Activated CD4-positive, alpha-beta T cell treated with anti-CD3 and anti-CD28 coated beads, Interleukin-2, amount 50 U/mL, for 1 hour (primary cell): ENCODE measurements around the gene RBMS1.
A peak's percentile ranks its signal among the peaks of the same experiment; 100 is the strongest.
"Not testable (repeated sequence)": the region's sequence is repeated elsewhere in the genome, so short reads cannot be mapped to it uniquely, and the experiment has no call there.

Experiments used
- DNase-seq: peaks from one replicate; pipeline ENCODE4 v3.0.0-alpha.2; 2020

The RBMS1 gene

DNA sequence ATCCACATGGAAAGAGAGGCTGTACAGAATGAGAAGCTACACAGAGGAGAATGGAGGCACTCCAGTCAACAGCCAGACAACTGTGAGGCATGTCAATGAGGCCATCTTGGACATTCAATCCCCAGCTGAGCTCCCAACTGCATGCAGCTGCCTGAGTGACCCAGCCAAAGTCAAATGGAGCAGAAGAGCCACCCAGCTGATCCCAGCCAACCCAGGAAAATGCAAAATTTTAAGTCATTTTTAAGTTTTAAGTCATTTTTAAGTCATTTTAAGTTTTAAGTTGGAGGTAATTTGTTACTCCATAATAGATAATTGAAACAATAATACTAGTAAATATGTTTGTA is 63.6 kb downstream of the RBMS1 start:
- DNase-seq = no peak

DNA sequence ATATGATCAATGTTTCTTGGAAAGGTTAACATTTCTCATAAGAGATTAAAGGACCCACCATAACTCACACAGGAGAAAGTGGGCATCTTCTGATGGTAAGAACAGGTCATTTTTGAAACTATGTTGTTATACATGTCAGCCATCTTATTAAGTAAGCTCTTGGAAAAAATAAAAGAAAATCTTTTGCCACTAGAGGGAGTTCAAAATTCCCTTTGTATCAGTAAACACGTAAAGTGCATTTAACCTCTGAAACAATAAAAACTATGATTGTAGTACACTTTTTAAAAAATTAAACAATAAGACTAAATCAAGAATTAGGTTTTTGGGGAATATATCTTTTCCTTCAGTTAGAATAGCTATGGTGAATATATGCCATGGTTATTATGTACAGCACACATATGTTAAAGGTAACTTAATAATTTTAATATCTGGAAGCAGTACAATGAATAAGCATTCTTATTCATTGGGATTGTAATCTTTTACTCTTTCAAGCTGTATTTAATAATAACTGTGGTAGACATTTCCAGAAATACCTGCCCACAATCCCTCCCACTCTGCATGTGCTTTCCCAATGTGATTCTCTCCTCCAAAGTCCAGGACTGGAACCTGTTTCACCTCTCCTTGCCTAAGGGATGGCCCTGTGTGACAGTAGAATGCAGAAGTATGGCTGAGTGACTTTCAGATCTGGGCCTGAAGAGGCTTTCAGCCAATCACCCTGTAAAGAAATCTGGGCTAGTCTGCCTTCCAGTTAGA is 64.2 kb downstream of the RBMS1 start:
- no peak for DNase-seq

DNA sequence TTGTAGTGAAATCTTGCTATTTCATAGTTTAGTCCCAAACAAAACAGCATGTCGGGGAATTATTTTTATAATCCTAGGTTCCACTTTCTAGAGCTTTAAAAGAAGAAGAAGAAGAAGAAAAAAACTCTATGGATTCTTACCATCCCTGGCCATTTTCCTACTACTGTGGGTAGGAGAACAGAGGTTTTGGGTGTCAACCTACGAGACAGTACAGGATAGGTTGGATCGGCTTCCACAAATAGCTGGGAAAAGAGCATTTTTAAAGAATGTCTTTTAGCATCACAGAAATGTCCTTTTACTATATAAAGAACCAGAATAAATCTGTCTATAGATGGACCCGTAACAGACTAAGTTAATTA is 65.2 kb downstream of the RBMS1 start:
- DNase-seq = no peak

DNA sequence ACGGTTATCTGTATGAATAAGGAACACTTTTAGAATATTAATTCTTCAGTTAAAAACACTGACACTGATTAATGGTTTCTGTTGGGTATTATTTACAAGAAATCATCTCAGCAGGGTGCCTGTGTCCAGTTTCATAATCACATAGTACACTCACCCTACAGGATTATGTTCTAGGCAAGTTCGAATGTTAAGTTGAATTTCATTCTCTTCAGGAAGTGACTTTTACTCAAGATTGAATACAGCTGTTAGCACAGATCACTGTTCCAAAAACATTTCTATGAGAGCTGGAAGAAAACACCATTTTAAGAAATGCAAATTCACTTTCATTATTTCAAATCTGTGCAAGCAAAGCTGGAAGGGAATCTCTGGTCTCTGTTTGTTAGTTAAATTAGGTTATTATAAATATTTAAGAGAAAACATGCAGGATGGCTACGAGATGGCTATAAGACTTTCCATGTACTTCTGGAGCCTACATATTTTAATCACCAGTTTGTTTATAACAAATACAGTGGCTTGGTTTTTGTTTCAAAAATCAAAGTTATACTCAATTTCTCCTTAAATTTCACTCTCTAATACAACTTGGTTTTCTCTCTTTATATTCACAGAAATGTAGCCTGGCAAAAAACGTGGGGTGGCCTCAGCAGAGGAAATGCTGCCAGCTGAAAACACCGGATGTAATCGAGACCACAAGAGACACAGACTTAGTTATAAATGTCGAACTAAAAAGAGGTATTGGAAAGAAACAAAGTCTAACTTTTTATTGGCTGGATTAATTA is 65.8 kb downstream of the RBMS1 start:
- peak; percentile 52 for DNase-seq

DNA sequence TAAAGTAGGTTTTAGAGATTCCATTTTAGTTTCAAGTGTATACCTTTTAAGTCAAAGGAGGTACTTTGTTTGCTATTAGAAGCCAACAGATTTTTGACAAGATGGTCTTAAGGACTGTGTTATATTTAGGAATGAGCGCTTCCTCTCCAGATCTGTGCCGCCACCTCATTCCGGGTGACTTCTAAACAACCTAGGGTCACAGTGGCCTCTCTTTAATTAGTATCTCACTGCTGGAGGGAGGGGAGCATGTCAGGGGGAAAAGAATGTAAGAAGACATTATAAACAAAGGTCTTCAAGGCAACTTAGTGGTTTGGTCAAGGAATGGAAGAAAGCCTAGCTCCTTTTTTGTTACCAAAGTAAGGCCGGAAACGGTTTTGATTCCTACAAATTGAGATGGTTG is 67.0 kb downstream of the RBMS1 start:
- DNase-seq = no peak

DNA sequence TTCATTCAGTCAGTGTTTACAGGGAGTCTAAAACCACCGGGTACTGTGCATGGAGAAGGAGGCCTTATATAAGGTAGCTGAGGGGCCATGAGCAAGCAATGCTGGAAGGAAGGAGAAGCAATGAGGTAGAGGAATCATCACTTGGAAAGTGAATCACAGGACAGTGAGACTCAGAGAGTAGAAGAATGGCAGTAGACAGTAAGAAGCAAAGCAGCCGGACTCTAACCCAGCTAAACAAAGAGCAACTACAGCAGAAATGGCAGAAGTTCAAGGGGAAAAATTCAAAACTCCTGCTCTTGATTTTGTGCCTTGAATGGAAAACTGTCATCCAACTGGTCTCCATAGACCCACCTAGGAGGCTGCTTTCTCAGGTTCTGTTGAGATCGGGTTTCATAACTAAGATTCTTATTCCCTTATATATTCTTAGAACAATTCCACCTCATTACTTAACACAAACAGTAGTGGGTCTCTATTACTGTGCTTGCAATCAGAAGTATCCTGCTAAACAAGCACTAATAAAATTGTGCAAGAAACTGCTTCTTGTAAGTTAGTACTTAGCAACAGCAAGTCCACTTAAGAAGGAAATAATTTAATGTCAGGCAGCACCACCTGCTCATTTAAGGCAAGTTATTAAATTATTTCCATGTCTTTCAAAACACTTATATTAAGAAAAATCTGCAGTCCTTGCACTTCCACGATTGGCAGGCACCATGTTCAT is 68.0 kb downstream of the RBMS1 start:
- DNase-seq = no peak

DNA sequence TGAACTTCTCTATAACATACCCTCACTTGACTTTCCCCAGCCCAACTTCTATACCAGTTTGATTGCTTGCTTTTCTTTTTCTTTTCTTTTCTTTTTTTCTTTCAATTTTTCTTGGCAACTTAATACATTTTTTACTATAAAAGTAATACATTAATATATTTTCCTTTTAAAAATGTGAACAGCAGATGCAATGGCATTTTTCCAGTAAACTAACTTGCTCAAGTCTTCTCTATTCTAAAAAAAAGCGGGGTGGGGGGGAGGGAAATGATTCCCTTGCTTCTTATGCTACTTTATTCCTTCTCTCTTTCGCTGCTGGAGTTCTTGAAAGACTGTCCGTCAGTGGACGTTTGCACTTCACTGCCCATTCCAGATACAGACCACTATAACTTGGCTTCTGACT is 70.5 kb downstream of the RBMS1 start:
- no peak for DNase-seq

DNA sequence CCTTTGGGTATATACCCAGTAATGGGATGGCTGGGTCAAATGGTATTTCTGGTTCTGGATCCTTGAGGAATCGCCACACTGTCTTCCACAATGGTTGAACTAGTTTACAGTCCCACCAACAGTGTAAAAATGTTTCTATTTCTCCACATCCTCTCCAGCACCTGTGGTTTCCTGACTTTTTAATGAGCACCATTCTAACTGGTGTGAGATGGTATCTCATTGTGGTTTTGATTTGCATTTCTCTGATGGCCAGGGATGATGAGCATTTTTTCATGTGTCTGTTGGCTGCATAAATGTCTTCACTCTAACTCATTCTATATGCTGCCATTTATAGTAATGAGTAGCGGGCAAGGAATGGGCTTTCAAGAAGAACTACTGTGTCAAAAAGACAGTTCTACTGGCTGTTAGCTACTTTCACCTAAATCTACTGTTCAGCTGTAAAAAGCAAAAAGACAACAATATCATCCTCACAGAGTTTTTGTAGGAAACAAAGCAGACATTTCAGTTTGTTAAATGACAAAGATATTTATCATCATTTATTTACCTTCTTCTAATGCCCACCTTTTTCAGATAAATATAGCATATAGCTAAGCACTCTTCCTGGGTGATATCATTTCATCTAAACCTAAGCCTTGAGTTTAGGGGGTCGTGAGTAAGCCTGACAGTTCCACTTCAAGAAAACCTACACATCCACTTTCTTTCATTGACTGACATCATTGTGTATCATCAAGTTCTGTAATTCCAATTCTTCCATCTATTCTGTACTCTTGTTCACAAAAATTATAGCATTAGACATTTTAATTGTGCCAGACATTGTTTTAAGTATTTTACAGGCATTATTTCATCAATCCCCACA is 71.7 kb downstream of the RBMS1 start:
- DNase-seq = not testable (repeated sequence)

DNA sequence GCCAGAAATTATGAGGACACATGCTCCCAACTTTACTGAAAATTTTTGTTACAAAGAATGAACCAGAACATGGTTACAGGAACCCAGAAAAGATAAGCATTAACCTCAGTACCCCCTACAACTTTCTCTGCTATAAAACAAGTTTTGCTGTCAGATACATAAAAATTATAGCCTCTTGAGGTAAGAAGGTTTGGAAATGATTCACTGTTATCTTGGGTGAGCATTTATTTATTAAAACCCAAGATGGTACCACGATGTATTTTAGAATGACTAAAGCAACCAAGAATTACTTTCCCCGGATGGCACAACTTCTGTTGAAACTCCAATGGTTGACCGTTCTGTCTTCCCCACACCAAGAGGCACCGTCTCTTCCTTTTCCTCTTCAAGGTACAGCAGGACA is 72.9 kb downstream of the RBMS1 start:
- DNase-seq = no peak

DNA sequence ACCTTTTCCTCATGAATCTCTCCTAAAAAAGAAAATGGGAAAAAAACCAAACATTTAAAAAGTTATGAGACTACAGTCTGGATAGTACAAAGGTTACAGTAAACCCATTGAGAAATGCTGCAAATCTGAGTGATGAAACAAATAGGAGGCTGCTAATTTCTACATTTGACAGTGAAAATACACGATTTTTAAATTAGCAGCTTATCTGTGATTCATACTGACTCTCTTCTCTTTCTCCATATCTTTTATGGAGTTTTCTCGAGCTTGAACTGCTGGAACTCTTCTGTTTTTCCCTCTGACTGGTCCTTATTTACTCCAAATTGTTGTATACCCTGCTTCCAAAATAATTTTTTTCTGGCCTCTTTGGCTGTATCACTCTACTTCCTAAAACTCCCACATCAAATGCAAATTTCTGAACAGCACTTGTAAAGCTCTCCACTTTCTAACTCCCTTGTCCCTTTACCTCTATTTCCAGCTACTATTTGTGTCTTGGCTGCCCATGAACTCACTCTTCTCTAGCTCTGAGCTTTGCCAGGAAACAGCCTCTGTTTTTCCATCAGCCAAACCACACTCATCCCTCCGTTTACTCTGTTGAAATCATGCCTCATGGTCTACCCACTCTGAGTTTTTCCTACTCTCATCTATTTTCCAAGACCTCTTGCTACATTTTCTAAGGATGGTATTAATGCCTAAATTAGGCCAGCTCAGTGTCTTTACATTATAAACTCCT is 73.7 kb downstream of the RBMS1 start:
- DNase-seq = no peak

DNA sequence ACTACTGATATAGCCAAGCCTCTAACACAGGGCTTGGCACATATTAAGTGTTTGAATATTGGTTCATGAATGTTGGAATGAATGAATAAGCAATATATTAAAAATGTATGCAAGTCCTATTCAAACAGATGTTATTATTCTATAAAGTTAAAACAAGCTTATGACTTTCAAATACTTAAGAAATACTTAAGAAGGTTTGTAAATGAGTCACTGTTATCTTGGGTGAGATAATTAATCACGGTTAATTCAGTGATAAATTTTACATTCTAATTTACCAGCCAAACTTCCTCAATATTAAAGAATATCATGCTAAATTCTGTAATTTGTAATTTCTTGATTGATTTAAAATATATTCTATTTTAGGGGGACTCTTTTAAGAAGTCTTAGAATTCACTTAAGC is 74.8 kb downstream of the RBMS1 start:
- no peak for DNase-seq

DNA sequence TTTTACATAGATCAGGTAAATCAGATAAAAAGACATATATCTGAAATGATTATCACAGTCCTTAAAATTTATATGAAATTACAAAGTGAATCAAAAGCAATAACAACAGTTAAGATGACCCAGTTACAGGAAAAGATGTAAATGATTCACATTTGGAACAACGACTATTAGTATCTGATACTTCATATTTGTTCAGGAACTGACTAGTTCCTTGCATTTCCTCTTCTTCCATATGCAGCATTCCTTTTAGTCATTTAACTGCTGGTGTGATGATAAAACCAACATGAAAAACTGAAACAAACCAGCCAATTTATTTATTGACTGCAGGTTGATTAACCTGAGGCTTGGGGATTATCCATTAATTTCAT is 75.2 kb downstream of the RBMS1 start:
- no peak for DNase-seq

DNA sequence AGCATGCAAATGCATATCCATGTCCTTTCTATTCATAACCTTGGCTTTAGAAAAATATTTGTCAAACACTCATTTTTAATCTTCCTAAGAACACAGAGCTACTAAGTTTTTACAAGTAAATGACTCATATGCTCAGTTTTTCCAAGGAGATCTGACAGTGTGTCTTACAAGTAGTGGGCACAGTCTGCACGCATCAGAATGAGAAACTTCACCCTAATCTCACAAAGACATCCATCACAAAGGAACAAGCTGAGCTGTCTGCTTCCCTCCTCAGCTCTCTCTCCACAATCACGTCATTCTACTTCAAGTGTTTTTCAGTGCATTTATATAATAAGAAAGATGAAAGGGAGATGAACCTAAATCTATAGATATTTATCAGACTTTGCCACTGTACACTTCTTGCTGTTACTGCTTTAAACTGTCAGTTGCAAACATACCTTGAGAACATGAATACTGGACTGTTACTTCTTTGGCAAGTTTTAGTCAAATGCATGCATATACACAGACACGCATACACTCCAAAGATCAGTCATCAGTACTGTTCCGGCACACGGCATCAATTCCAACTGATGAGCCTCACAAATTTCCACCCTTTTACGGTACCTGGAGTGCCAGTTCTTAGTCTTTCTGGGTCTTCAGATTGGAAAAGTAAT is 75.7 kb downstream of the RBMS1 start:
- no peak for DNase-seq

DNA sequence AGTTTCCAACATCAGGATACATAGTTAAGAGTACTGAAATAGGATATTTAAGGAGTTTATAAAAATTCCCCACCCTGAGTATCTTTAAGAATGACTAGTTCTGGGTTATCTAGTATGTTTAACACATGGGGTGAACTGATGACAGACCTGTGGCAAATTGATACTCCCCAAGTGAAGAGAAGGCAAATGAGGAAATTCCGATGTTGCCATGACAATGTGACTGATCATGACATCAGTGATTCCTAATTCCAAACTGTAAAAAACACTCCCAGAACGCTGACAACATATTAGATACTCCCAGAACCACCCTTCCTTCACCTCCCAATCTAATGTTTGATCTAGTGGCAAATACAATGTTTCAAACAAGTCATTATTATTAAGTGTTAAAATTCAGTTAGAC is 77.6 kb downstream of the RBMS1 start:
- DNase-seq = no peak

DNA sequence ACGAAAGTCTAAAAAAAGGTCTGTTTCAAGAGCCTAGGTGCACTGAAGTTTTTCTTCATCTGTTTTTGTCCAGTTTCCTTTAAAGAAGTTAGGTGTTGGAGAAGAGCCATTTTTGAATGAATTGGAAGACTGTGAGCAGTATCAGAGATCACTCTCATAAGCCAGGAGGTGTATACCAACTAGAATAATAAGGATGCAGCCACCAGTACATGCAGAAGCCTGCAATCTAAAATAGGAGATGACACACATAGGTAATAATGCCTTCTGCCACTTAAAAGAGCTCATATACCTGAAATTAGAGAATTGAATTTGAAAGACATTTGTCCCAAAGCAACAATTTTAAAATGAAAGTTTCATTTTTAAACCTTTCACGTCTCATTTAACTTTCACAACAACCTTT is 81.7 kb downstream of the RBMS1 start:
- DNase-seq = no peak

DNA sequence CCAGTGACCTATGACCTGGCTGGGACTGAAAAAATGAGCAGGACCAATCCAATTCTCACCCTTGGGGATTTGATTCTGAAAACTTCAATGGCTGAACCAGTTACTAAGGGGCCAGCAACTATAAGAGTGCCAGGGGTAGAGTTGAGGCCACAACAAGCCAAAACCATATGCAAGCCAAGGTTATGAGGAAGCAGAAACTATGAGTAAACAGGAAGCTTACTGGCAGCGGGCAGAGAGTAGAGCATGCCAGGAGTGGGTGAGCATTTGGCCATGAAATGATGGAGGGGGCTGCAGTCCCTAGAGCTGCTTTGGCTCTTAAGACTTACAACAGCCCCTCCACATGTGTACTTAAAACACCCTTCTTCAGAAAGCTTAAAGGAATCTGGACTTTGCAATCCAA is 82.4 kb downstream of the RBMS1 start:
- peak; percentile 25 for DNase-seq

DNA sequence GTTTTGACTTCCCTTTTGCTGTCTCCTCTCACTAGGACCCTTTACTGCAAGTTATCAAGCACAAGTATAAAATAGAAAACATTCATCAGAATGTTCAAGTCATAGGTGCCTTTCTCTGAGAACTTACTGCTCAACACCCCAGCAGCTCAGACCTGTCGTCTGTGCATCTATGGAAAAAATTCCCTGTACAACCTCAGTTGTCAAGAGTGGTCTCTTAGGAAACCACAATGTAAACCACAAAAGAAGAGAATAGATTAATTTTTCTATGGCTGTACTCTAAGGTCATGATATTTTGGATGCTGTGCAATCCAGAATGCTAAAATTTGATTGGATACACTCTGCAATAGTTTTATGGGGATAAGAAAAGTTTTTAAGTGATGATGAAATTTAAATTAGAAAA is 84.1 kb downstream of the RBMS1 start:
- no peak for DNase-seq

DNA sequence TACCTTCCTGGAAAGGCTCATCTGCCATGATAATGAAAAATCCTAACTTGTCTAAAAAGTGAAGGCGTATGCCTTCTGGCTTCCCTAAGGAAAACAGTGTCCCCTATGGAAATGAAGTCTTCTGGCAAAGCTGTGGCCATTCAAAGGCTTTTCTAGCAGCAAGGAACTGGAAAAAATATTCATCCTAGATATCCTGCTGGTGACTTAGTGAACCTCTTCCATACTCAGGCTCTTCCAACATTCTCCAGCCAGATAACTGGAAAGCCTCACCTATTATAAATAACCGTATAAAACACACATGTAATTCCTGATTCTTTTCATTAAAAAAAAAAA is 84.7 kb downstream of the RBMS1 start:
- no peak for DNase-seq

DNA sequence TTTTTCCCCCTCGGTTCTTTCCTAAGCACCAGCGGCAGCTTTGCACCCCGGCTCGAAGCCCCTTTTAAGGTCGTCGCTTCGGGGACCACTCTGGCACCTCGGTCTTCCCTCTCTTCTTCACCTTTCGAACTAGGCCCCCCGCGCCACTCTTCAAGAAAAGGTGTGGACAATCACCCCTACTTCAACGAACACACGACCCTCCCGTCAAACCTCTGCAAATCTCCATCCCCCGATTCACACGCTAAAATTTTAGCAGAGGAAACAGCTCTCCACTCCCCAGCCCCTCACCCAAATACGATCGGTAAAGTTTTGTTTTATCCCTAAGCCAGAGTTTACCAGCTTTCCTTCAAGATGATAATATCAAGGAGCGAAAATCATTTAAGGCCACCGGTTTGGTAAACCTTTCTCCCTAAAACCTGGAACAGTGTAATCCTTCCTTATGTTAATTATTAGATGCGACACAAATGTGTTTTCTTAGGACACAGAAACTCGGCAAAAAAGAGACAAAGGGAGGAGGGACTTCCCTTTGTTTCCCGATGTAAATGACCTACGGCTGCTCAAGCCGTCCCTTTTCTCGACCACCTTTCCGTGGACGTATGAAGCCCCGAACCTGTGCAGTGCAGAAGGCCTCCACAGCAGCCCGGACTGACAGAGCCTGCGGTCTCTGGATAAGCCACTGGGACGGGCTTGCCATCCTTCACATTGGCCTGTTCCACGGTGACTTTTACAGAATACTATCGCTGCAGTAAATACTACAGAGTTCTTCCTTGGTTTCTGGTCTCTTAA is 85.2 kb downstream of the RBMS1 start:
- DNase-seq = no peak

DNA sequence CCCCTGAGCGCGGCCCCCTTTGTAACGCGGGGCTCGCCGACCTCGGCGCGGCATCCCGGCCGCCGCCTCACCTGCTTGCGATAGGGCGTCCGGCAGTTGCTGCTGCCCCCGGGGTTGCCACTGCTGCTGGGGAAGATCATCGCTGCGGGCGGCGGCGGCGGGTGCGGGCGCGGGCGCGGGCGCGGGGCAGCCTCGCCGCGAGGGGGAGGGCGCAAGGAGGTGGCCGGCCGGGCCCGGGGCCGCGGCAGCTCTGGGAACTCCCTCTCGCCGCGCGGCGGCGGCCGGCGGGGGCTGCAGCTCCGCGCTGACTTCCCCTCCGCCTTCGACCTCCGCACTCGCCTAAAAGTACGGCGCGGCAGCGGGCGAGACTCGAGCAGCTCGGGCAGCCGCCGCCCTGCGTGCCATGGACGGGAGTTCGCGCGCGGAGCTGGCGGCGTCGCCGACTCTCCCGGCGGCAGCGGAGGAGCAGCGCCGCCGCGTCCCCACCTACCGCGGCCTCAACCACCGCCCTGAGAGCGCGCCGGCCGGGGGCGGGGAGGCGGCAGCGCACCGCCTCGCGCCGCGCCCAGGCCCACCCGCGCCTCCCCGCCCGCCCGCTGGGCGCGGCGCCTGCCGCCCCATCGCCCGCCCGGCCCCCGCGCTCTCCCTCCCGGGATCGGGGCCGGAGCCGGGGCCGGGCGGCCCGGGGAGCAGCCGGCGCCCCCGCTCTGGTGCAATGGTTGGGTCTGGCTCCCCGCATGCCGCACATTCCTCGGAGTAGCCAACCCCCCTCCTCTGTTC is 86.0 kb downstream of the RBMS1 start:
- DNase-seq = peak; percentile 56
